A673 (cell line): ENCODE results near the gene MDH2. TPM values are rescaled to one million over a fixed set of nuclear protein-coding genes. Genes with fewer than 3 reads are reported as not detected.
"Not testable (repeated sequence)": the region's sequence is repeated elsewhere in the genome, so short reads cannot be mapped to it uniquely, and the experiment has no call there.

Source experiments
- BruUV-seq: library from RNA; stranded (reverse); fragments of 400-500 nt; replicated peaks from 2 replicates; lab custom pipeline; 2021; lab: Mats Ljungman, UMichigan
- CTCF ChIA-PET: fragments of 300-600 bp; sonication (Branson Sonifier 250); formaldehyde crosslinking; loops from one replicate; lab custom pipeline; 2022; ENCODE audit warnings: antibody characterized with exemption; lab: Charles Lee
- POLR2A ChIA-PET: fragments of 300-600 bp; sonication (Branson Sonifier 250); formaldehyde crosslinking; loops from one replicate; lab custom pipeline; 2022; ENCODE audit warnings: antibody characterized with exemption; ENCODE audit not compliant: low non-redundant PET; lab: Charles Lee
- DNase-seq: peaks from one replicate; pipeline ENCODE4 v3.0.0-alpha.2; 2015; ENCODE audit warnings: low spot score
- H3K27ac ChIP-seq: fragments of 200-600 bp; sonication (generic); 2 replicates; pipeline ENCODE4 v1.5.1; 2016; ENCODE audit warnings: mixed run types, low read depth, mild to moderate bottlenecking, mixed read lengths, antibody characterized with exemption, low read length; ENCODE audit not compliant: poor library complexity, severe bottlenecking
- H3K27me3 ChIP-seq: fragments of 200-600 bp; sonication (generic); replicated peaks from 2 replicates; pipeline ENCODE4 v1.6.1; 2017; ENCODE audit warnings: mixed run types, low read depth, mild to moderate bottlenecking, mixed read lengths, antibody characterized with exemption, low read length; ENCODE audit not compliant: insufficient read depth, poor library complexity
- H3K36me3 ChIP-seq: fragments of 200-600 bp; sonication (generic); 2 replicates; pipeline ENCODE4 v1.6.1; 2016; ENCODE audit warnings: mixed run types, mild to moderate bottlenecking, mixed read lengths, antibody characterized with exemption, low read length; ENCODE audit not compliant: insufficient read depth, poor library complexity, severe bottlenecking
- H3K4me1 ChIP-seq: fragments of 200-600 bp; sonication (generic); 2 replicates; pipeline ENCODE4 v1.6.1; 2017; ENCODE audit warnings: mixed run types, mild to moderate bottlenecking, mixed read lengths, antibody characterized with exemption, low read length; ENCODE audit not compliant: insufficient read depth, poor library complexity, severe bottlenecking
- H3K4me3 ChIP-seq: fragments of 200-600 bp; sonication (generic); 2 replicates; pipeline ENCODE4 v1.5.1; 2016; ENCODE audit warnings: low read depth, mixed run types, mild to moderate bottlenecking, mixed read lengths, low read length; ENCODE audit not compliant: poor library complexity, severe bottlenecking
- H3K9me3 ChIP-seq: fragments of 200-600 bp; sonication (generic); 2 replicates; pipeline ENCODE4 v1.6.1; 2016; ENCODE audit warnings: mixed run types, low read depth, mild to moderate bottlenecking, mixed read lengths, antibody characterized with exemption, low read length; ENCODE audit not compliant: poor library complexity, severe bottlenecking
- EZH2 ChIP-seq: fragments of 200-600 bp; sonication (generic); IDR thresholded peaks from 2 replicates; pipeline ENCODE4 v1.6.1; 2017; ENCODE audit warnings: borderline replicate concordance, low read depth, mild to moderate bottlenecking, mixed read lengths, antibody characterized with exemption, low read length; ENCODE audit not compliant: poor library complexity, severe bottlenecking
- intact Hi-C: fragments of 100-400 bp; cut with micrococcal nuclease; formaldehyde crosslinking; loops from one replicate; pipeline ENCODE4 v1.10.0; 2022; ENCODE audit not compliant: unreplicated experiment
- total RNA-seq: library from RNA; stranded (reverse); gene quantifications from 2 replicates; pipeline ENCODE4 v1.2.3, GENCODE V29; 2021
- TF ChIP-seq, protein P1 (sequence below): fragments of 300-800, 200-600 bp; sonication (generic); conservative IDR thresholded peaks from 2 replicates; pipeline ENCODE4 v1.5.1; 2017; ENCODE audit warnings: low read depth, mild to moderate bottlenecking, antibody characterized with exemption, low read length, moderate library complexity, mixed read lengths

MDH2 gene
- total RNA-seq, 1 experiment from 2014 or later = 316 TPM

DNA sequence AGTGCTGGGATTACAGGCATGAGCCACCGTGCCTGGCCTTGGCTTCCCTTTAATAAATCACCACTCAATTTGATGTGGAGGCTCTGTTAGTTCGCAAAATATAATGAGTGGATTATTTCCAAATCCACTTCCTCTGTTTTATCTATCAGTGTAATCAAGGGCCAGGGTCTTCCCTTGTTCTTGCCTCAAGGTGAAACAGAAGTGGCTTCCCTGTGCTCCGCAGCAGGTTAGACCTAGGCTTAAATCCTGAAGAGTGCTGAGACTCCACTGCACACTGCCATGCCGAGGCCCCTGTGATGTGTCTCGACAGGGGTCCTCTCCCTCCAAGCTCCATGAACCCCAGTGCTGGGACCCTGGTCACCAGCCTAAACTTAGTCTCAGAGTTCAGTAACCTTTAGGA is 59.0 kb downstream of the MDH2 start:
- no peaks in the 10 kb centered on the region for H3K27me3 ChIP-seq
- intact Hi-C loops = no loop called here
- H3K9me3 ChIP-seq = no peaks in the 10 kb centered on the region
- H3K36me3 ChIP-seq = no peaks in the 10 kb centered on the region
- TF ChIP-seq, protein P1, sequence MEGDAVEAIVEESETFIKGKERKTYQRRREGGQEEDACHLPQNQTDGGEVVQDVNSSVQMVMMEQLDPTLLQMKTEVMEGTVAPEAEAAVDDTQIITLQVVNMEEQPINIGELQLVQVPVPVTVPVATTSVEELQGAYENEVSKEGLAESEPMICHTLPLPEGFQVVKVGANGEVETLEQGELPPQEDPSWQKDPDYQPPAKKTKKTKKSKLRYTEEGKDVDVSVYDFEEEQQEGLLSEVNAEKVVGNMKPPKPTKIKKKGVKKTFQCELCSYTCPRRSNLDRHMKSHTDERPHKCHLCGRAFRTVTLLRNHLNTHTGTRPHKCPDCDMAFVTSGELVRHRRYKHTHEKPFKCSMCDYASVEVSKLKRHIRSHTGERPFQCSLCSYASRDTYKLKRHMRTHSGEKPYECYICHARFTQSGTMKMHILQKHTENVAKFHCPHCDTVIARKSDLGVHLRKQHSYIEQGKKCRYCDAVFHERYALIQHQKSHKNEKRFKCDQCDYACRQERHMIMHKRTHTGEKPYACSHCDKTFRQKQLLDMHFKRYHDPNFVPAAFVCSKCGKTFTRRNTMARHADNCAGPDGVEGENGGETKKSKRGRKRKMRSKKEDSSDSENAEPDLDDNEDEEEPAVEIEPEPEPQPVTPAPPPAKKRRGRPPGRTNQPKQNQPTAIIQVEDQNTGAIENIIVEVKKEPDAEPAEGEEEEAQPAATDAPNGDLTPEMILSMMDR = no peak
- no peak for DNase-seq
- no peaks in the 10 kb centered on the region for H3K4me1 ChIP-seq
- no TSS peak for BruUV-seq
- ChIA-PET POLR2A (no interaction called here), CTCF (no interaction called here)
- no peak overlapping the region for H3K4me3 ChIP-seq
- H3K27ac ChIP-seq = no peak overlapping the region

DNA sequence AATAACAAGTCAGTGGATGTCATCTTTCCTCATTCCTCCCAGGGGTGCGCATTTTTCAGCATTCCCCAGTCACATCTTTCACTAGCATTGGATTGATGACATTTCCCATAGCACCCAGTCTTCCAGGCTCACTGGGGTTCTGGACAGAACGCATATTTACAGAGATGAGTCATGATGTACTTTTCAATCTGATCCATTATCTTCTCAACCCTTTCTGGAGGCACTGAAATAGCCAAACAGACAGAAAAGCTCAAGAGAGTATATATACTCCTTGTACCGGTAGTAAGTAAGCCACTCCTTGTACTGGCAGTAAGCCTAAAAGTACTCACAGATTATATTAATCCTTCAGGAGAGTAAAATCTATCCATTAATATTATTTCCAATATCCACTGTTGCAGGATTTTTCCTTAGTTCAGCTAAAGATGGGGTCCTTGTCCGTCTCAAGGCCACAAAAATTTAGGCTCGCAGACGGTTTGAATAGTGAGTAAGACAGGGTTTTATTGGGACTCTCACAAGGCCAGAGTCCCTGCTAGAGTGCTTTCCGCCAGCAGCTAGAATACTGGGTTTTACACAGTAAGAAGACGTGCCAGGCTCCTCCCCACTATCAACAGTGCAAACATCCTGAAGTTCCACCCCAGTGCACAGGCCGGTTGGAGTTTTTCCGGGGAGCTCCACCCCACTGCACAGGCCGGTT is 60.8 kb downstream of the MDH2 start:
- H3K36me3 ChIP-seq = no peaks in the 10 kb centered on the region

DNA sequence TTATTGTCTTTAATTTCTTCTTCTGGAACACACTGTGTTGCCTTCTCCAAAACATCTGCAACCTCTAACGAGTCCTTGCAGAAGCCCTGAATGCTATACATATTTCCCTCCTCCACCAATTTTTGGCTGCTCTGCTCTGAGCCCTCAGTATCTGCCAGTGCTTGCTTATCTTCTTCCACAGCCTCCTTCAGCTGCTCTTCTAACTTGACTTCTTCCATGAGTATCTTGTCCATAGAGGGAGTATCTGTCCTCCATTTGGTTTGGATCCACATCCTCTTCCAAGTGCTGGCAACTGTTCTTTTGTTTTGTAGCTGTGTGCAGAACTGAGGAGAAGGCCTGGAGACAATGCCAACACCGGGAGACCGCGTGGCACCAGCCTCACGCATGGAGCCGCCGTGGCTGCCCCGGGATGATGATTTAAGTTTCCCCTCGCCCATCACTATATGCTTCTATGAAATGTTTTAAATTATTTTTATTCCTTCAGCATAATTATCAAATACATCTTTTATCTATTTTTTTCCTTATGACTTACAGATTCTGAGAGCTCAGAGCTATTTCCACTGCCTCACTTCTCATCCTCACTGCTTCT is 65.2 kb downstream of the MDH2 start:
- H3K9me3 ChIP-seq, H3K36me3 ChIP-seq, H3K27me3 ChIP-seq, POLR2A ChIA-PET, CTCF ChIA-PET, intact Hi-C loops, BruUV-seq, H3K4me1 ChIP-seq, H3K27ac ChIP-seq, DNase-seq, H3K4me3 ChIP-seq: not testable (repeated sequence)

More for the DNA sequence above, 60.8 kb downstream of the MDH2 start:
- H3K27me3 ChIP-seq = no peaks in the 10 kb centered on the region
- H3K4me3 ChIP-seq = no peak overlapping the region
- ChIA-PET CTCF (no interaction called here), POLR2A (no interaction called here)
- intact Hi-C loops = no loop called here
- DNase-seq = no peak
- no TSS peak for BruUV-seq
- no peaks in the 10 kb centered on the region for H3K9me3 ChIP-seq
- TF ChIP-seq, protein P1 = no peak
- no peak for TF ChIP-seq EZH2
- no peaks in the 10 kb centered on the region for H3K4me1 ChIP-seq
- no peak overlapping the region for H3K27ac ChIP-seq

DNA sequence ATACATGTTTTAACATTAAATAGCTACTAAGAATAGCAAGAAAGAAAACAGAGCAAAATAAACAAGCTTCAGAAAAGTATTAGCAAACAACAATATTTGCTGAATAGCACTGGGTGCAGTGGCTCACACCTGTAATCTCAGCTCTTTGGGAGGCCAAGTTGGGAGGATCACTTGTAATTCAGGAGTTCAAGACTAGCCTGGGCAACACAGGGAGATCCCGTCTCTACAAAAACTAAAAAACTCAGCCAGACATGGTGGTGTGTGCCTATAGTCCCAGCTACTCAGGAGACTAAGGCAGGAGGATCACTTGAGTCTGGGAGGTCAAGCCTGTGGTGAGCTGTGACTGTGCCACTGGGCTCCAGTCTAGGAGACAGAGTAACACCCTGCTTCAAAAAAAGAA is 66.8 kb downstream of the MDH2 start:
- H3K27ac ChIP-seq, intact Hi-C loops, CTCF ChIA-PET, DNase-seq, H3K9me3 ChIP-seq, BruUV-seq, H3K4me1 ChIP-seq, H3K36me3 ChIP-seq, H3K4me3 ChIP-seq, H3K27me3 ChIP-seq, POLR2A ChIA-PET: not testable (repeated sequence)

Other genes starting within 250 kb of the MDH2 start
- not detected in 2 replicates for gene CCL24, start 234.3 kb upstream of the MDH2 start, total RNA-seq
- gene RHBDD2, start 169.1 kb upstream of the MDH2 start, total RNA-seq = 86.5 and 89.4 TPM in 2 replicates
- gene POR, start 133.0 kb upstream of the MDH2 start, total RNA-seq = 99.3 and 104 TPM in 2 replicates
- gene TMEM120A, start 53.5 kb upstream of the MDH2 start, total RNA-seq = 18.7 and 18.9 TPM in 2 replicates
- 36.3 and 40.3 TPM in 2 replicates for gene STYXL1, start 106 bp upstream of the MDH2 start, total RNA-seq
- gene SRRM3, start 153.8 kb downstream of the MDH2 start, total RNA-seq = 1.7 and 1.8 TPM in 2 replicates